Caco-2 (cell line): ENCODE results near the gene SNCG. TPM values are rescaled to one million over a fixed set of nuclear protein-coding genes. Genes with fewer than 3 reads are reported as not detected.

Experiments used
- BruUV-seq: library from RNA; stranded (reverse); fragments of 400-500 nt; replicated peaks from 2 replicates; lab custom pipeline; 2021; lab: Mats Ljungman, UMichigan
- CTCF ChIA-PET: fragments of 300-600 bp; sonication (Branson Sonifier 250); formaldehyde crosslinking; loops from one replicate; lab custom pipeline; 2022; ENCODE audit warnings: antibody characterized with exemption; lab: Charles Lee
- POLR2A ChIA-PET: fragments of 300-600 bp; sonication (Branson Sonifier 250); formaldehyde crosslinking; loops from one replicate; lab custom pipeline; 2022; ENCODE audit warnings: antibody characterized with exemption; lab: Charles Lee
- DNase-seq, 2 experiments: peaks; one replicate each; pipeline versions ENCODE4 v3.0.0 to v3.0.0-alpha.2; 2020 to 2022
- H3K27me3 ChIP-seq: replicated peaks from 2 replicates; pipeline ENCODE4 v1.6.0; 2011; ENCODE audit warnings: low read length; ENCODE audit not compliant: control insufficient read depth, insufficient read depth
- H3K36me3 ChIP-seq: 2 replicates; pipeline ENCODE4 v1.5.1; 2011; ENCODE audit warnings: low read length; ENCODE audit not compliant: control insufficient read depth, insufficient read depth
- H3K4me1 ChIP-seq: fragments of 250-450 bp; sonication (Bioruptor Pico); 2 replicates; pipeline ENCODE4 v1.5.1; 2020; ENCODE audit warnings: mild to moderate bottlenecking
- H3K4me3 ChIP-seq: 2 replicates; pipeline ENCODE4 v1.5.1; 2011; ENCODE audit warnings: low read depth, mild to moderate bottlenecking, control low read depth, low read length
- H3K9me3 ChIP-seq: fragments of 250-450 bp; sonication (Bioruptor Pico); 2 replicates; pipeline ENCODE4 v1.5.1; 2020; ENCODE audit warnings: mild to moderate bottlenecking, moderate library complexity
- H3K27ac Mint-ChIP-seq: one replicate; pipeline ENCODE4 v1.8.0; 2022; ENCODE audit warnings: mixed read lengths; ENCODE audit not compliant: unreplicated experiment
- H3K27me3 Mint-ChIP-seq: one replicate; pipeline ENCODE4 v1.8.0; 2022; ENCODE audit warnings: mixed read lengths; ENCODE audit not compliant: insufficient read depth, unreplicated experiment
- H3K36me3 Mint-ChIP-seq: one replicate; pipeline ENCODE4 v1.8.0; 2022; ENCODE audit warnings: mild to moderate bottlenecking, mixed read lengths; ENCODE audit not compliant: insufficient read depth, unreplicated experiment
- H3K4me1 Mint-ChIP-seq: one replicate; pipeline ENCODE4 v1.8.0; 2022; ENCODE audit warnings: low read depth, mixed read lengths; ENCODE audit not compliant: unreplicated experiment
- H3K4me3 Mint-ChIP-seq: one replicate; pipeline ENCODE4 v1.8.0; 2022; ENCODE audit warnings: mild to moderate bottlenecking, moderate library complexity, mixed read lengths; ENCODE audit not compliant: unreplicated experiment
- H3K9me3 Mint-ChIP-seq: one replicate; pipeline ENCODE4 v1.8.0; 2022; ENCODE audit warnings: mixed read lengths; ENCODE audit not compliant: unreplicated experiment
- CTCF ChIP-seq, 2 experiments: fragments of 200-600 bp in 1 of 2; IDR thresholded peaks; 1 replicate in 1 of 2; 2 replicates in 1 of 2; pipeline versions ENCODE4 v1.5.1 to v1.8.0; 2011 to 2022; ENCODE audit warnings: antibody characterized with exemption in 1 of 2, control low read depth in 1 of 2, inconsistent platforms in 1 of 2, low read depth in 1 of 2, low read length in 1 of 2, mild to moderate bottlenecking in 1 of 2, moderate library complexity in 1 of 2; ENCODE audit not compliant: insufficient read depth in 1 of 2, severe bottlenecking in 1 of 2, unreplicated experiment in 1 of 2
- intact Hi-C: fragments of 100-400 bp; cut with micrococcal nuclease; formaldehyde crosslinking; loops from one replicate; pipeline ENCODE4 v1.10.0; 2022; ENCODE audit not compliant: unreplicated experiment
- total RNA-seq: library from RNA; stranded (reverse); gene quantifications from 2 replicates; pipeline ENCODE4 v1.2.3, GENCODE V29; 2022

SNCG gene
- total RNA-seq, 1 experiment from 2014 or later = 0.45 TPM

DNA sequence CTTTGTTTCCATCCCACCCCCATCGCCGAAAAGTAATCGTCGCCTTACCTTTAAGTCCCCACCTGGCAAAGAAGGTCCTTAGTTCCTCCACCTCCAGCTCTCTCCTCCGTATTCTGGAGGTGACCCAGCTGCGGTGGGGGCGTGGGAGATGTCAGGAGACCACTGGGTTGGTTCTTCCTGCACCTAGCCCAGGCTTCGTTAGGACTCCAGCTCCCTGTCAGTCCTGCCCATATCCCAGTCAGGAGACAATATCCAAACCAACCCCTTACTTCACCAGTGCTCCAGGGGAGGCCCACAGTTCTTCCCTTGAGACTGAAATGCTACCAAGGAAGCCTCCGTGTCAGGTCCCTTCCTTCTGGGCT is 10.6 kb downstream of the SNCG start:
- Mint-ChIP-seq H3K27ac (no peak overlapping the region), H3K4me1 (peaks cover 35% of the 10 kb centered on the region), H3K9me3 (no peaks in the 10 kb centered on the region), H3K27me3 (no peaks in the 10 kb centered on the region), H3K36me3 (peaks cover 33% of the 10 kb centered on the region), H3K4me3 (peak overlapping the region; percentile 96)
- Histone ChIP-seq H3K4me1 (peaks cover 43% of the 10 kb centered on the region), H3K9me3 (no peaks in the 10 kb centered on the region), H3K36me3 (no peaks in the 10 kb centered on the region), H3K27me3 (no peaks in the 10 kb centered on the region), H3K4me3 (no peak overlapping the region)
- DNase-seq = no peak
- no TSS peak for BruUV-seq
- no peak for TF ChIP-seq CTCF (IDR thresholded peaks at IDR 0.05; ENCODE audit: insufficient read depth in 1 of 2, low read depth in 1 of 2, low read length in 1 of 2, severe bottlenecking in 1 of 2, unreplicated experiment in 1 of 2)
- ChIA-PET CTCF (interaction anchor here (1.4 kb wide), 1 partner anchor 9 kb away, joined by 3 read pairs; no protein-coding TSS in a partner anchor), POLR2A (no interaction called here)
- intact Hi-C loops = no loop called here

- no peaks in the 10 kb centered on the region for H3K9me3 ChIP-seq
- Mint-ChIP-seq H3K36me3 (peaks cover 37% of the 10 kb centered on the region), H3K4me3 (peak overlapping the region; percentile 96), H3K27ac (no peak overlapping the region), H3K4me1 (peaks cover 40% of the 10 kb centered on the region), H3K9me3 (no peaks in the 10 kb centered on the region), H3K27me3 (no peaks in the 10 kb centered on the region)
- no peak for TF ChIP-seq CTCF (IDR thresholded peaks at IDR 0.05; ENCODE audit: insufficient read depth in 1 of 2, low read depth in 1 of 2, low read length in 1 of 2, severe bottlenecking in 1 of 2, unreplicated experiment in 1 of 2)
- no peaks in the 10 kb centered on the region for H3K27me3 ChIP-seq
- BruUV-seq = no TSS peak
- intact Hi-C loops = loop anchor here (2.0 to 5.0 kb wide), 4 partner anchors 31 to 233 kb away; no protein-coding TSS in a partner anchor
- ChIA-PET CTCF (interaction anchor here (0.6 to 1.4 kb wide), 3 partner anchors 9 to 1341 kb away, joined by 3 to 5 read pairs (median 3); no protein-coding TSS in a partner anchor), POLR2A (no interaction called here)
- peaks cover 49% of the 10 kb centered on the region for H3K4me1 ChIP-seq
- peak overlapping the region; percentile 44; the same call in 1 of the 2 replicates for H3K4me3 ChIP-seq
- no peaks in the 10 kb centered on the region for H3K36me3 ChIP-seq
- no peak for DNase-seq
Measured at GRCh38 chr10:86969421-86970041, 11.1 kb downstream of the SNCG start.

DNA sequence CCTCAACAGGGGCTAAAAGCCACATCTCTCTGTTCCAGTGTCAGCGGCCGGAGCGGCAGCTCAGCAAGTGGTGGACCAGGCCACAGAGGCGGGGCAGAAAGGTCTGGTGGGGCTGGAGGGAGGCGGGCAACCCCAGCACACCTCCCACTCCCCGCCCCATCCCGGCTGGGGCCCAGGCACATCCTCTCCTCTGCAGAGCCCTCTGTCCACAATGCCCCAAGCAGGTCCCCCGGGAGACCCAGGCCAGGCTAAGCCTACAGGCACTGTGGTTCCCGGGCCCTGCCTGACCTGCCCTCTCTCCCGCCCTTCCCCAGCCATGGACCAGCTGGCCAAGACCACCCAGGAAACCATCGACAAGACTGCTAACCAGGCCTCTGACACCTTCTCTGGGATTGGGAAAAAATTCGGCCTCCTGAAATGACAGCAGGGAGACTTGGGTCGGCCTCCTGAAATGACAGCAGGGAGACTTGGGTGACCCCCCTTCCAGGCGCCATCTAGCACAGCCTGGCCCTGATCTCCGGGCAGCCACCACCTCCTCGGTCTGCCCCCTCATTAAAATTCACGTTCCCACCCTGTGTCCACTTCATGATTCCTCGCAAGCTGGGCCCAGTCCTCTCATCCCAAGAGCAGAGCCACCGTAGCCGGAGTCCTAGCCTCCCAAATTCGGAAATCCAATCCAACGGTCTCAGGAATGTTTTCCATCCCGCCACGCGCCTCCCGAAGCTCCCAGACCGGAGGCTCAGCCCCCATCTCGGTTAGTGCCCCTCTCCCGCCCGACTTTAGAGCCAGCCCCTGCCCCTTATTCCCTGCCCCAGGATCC is 12.0 kb downstream of the SNCG start:
- DNase-seq = peak; percentile 66 to 70
- no peak for TF ChIP-seq CTCF (IDR thresholded peaks at IDR 0.05; ENCODE audit: insufficient read depth in 1 of 2, low read depth in 1 of 2, low read length in 1 of 2, severe bottlenecking in 1 of 2, unreplicated experiment in 1 of 2)
- H3K27me3 Mint-ChIP-seq = no peaks in the 10 kb centered on the region

More for the DNA sequence above, 12.0 kb downstream of the SNCG start:
- POLR2A ChIA-PET = interaction anchor here (0.8 to 1.0 kb wide), 2 partner anchors 123 to 214 kb away, joined by 3 to 5 read pairs; partner anchors contain the start of gene BMPR1A
- BruUV-seq = TSS peak; percentile 63
- Mint-ChIP-seq H3K4me3 (peak overlapping the region; percentile 96), H3K36me3 (peaks cover 42% of the 10 kb centered on the region), H3K4me1 (peaks cover 44% of the 10 kb centered on the region), H3K9me3 (no peaks in the 10 kb centered on the region), H3K27ac (peak overlapping the region; percentile 83)
- intact Hi-C loops = loop anchor here (2.0 to 5.0 kb wide), 4 partner anchors 32 to 232 kb away; no protein-coding TSS in a partner anchor
- H3K36me3 ChIP-seq = no peaks in the 10 kb centered on the region
- no peaks in the 10 kb centered on the region for H3K27me3 ChIP-seq
- H3K4me3 ChIP-seq = peak overlapping the region; percentile 44
- no peaks in the 10 kb centered on the region for H3K9me3 ChIP-seq
- H3K4me1 ChIP-seq = peaks cover 54% of the 10 kb centered on the region
- CTCF ChIA-PET = interaction anchor here (0.7 to 1.4 kb wide), 4 partner anchors 8 to 24 kb away, joined by 3 to 5 read pairs (median 3); no protein-coding TSS in a partner anchor
